PFSK-1 (cell line): ENCODE measurements around the gene PRLH.

Experiments
- REST ChIP-seq, 2 experiments: IDR thresholded peaks; 2 replicates each; pipeline versions ENCODE4 v1.6.1 to v1.8.0; 2011 to 2012; ENCODE audit warnings: low read depth in 2 of 2, low read length in 2 of 2, control low read depth in 1 of 2, inconsistent platforms in 1 of 2, mild to moderate bottlenecking in 1 of 2, moderate library complexity in 1 of 2; ENCODE audit not compliant: insufficient read depth in 1 of 2
- TAF1 ChIP-seq: IDR thresholded peaks from 2 replicates; pipeline ENCODE4 v1.6.1; 2012; ENCODE audit warnings: low read length, control low read depth, borderline replicate concordance; ENCODE audit not compliant: insufficient read depth

- TF ChIP-seq REST (IDR thresholded peaks at IDR 0.05; ENCODE audit: insufficient read depth in 1 of 2, low read depth in 2 of 2, low read length in 2 of 2) (no peak), TAF1 (no peak)
Observed at GRCh38 chr2:237600205-237600846, 34.0 kb downstream of the PRLH start.
